HUES48 (cell line): ENCODE measurements around the gene CFAP99.
A peak's percentile ranks its signal among the peaks of the same experiment; 100 is the strongest.
"Not testable (repeated sequence)": the region's sequence is repeated elsewhere in the genome, so short reads cannot be mapped to it uniquely, and the experiment has no call there.

Experiments used
- H3K27ac ChIP-seq: one replicate; pipeline ENCODE4 v1.7.0; 2013; ENCODE audit warnings: low read depth, low read length, inconsistent platforms
- H3K27me3 ChIP-seq: 2 replicates; pipeline ENCODE4 v1.6.1; 2013; ENCODE audit warnings: mild to moderate bottlenecking, low read length; ENCODE audit not compliant: control insufficient read depth, insufficient read depth
- H3K36me3 ChIP-seq: 2 replicates; pipeline ENCODE4 v1.6.1; 2013; ENCODE audit warnings: low read length; ENCODE audit not compliant: control insufficient read depth, insufficient read depth
- H3K4me1 ChIP-seq: 2 replicates; pipeline ENCODE4 v1.6.1; 2013; ENCODE audit warnings: mild to moderate bottlenecking, low read length; ENCODE audit not compliant: control insufficient read depth, insufficient read depth
- H3K4me3 ChIP-seq: 2 replicates; pipeline ENCODE4 v1.5.1; 2013; ENCODE audit warnings: mild to moderate bottlenecking, low read depth, low read length
- H3K9ac ChIP-seq: 2 replicates; pipeline ENCODE4 v1.6.1; 2013; ENCODE audit warnings: mild to moderate bottlenecking, low read depth, low read length, moderate library complexity
- H3K9me3 ChIP-seq: 2 replicates; pipeline ENCODE4 v1.6.1; 2013; ENCODE audit warnings: low read length; ENCODE audit not compliant: control insufficient read depth, insufficient read depth

The CFAP99 gene

GRCh38 chr4:2465544-2465943, 46.8 kb downstream of the CFAP99 start:
- not testable (repeated sequence) for H3K9ac ChIP-seq, H3K9me3 ChIP-seq, H3K4me3 ChIP-seq, H3K36me3 ChIP-seq, H3K27ac ChIP-seq
- peaks cover 23% of the 10 kb centered on the region for H3K27me3 ChIP-seq
- peaks cover 17% of the 10 kb centered on the region for H3K4me1 ChIP-seq

GRCh38 chr4:2468456-2469191, 49.9 kb downstream of the CFAP99 start, which contains the start of gene RNF4:
Gene RNF4, plus strand, starts transcription at chr4:2469106. Its CDS starts 21,388 bp downstream, at chr4:2490494.
- H3K36me3 ChIP-seq: peaks cover 23% of the 10 kb centered on the region
- H3K9me3 ChIP-seq: no peaks in the 10 kb centered on the region
- H3K4me1 ChIP-seq: peaks cover 10% of the 10 kb centered on the region; the same call in 1 of the 2 replicates
- peak within 1 kb of the TSS; percentile 83 for H3K9ac ChIP-seq
- H3K4me3 ChIP-seq: peak within 1 kb of the TSS; percentile 81
- 0 out of 2 replicates have a peak, but pooled peaks cover 2% of the 10 kb centered on the region for H3K27me3 ChIP-seq
- peak within 1 kb of the TSS; percentile 89 for H3K27ac ChIP-seq

- Histone ChIP-seq H3K9ac (peak overlapping the region; percentile 81), H3K27ac (peak overlapping the region; percentile 89), H3K27me3 (no peaks in the 10 kb centered on the region), H3K4me1 (peaks cover 10% of the 10 kb centered on the region; the same call in 1 of the 2 replicates), H3K9me3 (no peaks in the 10 kb centered on the region), H3K4me3 (peak overlapping the region; percentile 81), H3K36me3 (peaks cover 28% of the 10 kb centered on the region)
These were observed 50.6 kb downstream of the CFAP99 start for GRCh38 chr4:2469192-2469984.

GRCh38 chr4:2470791-2471190, 52.0 kb downstream of the CFAP99 start:
- Histone ChIP-seq H3K27me3 (no peaks in the 10 kb centered on the region), H3K4me1 (peaks cover 13% of the 10 kb centered on the region), H3K36me3 (peaks cover 30% of the 10 kb centered on the region), H3K4me3 (peak overlapping the region; percentile 81), H3K9ac (no peak overlapping the region), H3K9me3 (no peaks in the 10 kb centered on the region), H3K27ac (no peak overlapping the region)

GRCh38 chr4:2472187-2472586, 53.4 kb downstream of the CFAP99 start:
- no peak overlapping the region for H3K4me3 ChIP-seq
- peaks cover 13% of the 10 kb centered on the region for H3K4me1 ChIP-seq
- no peaks in the 10 kb centered on the region for H3K9me3 ChIP-seq
- H3K9ac ChIP-seq: no peak overlapping the region
- H3K27me3 ChIP-seq: no peaks in the 10 kb centered on the region
- no peak overlapping the region for H3K27ac ChIP-seq
- H3K36me3 ChIP-seq: peaks cover 35% of the 10 kb centered on the region

GRCh38 chr4:2478229-2478628, 59.5 kb downstream of the CFAP99 start:
- peaks cover 15% of the 10 kb centered on the region for H3K36me3 ChIP-seq
- peaks cover 24% of the 10 kb centered on the region for H3K4me1 ChIP-seq
- no peak overlapping the region for H3K4me3 ChIP-seq

GRCh38 chr4:2480649-2481048, 61.9 kb downstream of the CFAP99 start:
- no peak overlapping the region for H3K9ac ChIP-seq
- H3K4me3 ChIP-seq: no peak overlapping the region
- H3K27me3 ChIP-seq: no peaks in the 10 kb centered on the region
- H3K4me1 ChIP-seq: peaks cover 31% of the 10 kb centered on the region
- H3K9me3 ChIP-seq: no peaks in the 10 kb centered on the region
- peaks cover 9% of the 10 kb centered on the region for H3K36me3 ChIP-seq
- no peak overlapping the region for H3K27ac ChIP-seq

More at GRCh38 chr4:2478229-2478628, 59.5 kb downstream of the CFAP99 start:
- H3K27ac ChIP-seq: no peak overlapping the region
- H3K9me3 ChIP-seq: no peaks in the 10 kb centered on the region
- no peak overlapping the region for H3K9ac ChIP-seq
- H3K27me3 ChIP-seq: no peaks in the 10 kb centered on the region

- H3K36me3 ChIP-seq: peaks cover 4% of the 10 kb centered on the region
- H3K4me3 ChIP-seq: no peak overlapping the region
- H3K9ac ChIP-seq: no peak overlapping the region
- no peaks in the 10 kb centered on the region for H3K27me3 ChIP-seq
- no peak overlapping the region for H3K27ac ChIP-seq
- peaks cover 30% of the 10 kb centered on the region for H3K4me1 ChIP-seq
- H3K9me3 ChIP-seq: no peaks in the 10 kb centered on the region
These were observed 63.4 kb downstream of the CFAP99 start for GRCh38 chr4:2482192-2482591.

GRCh38 chr4:2482693-2483092, 63.9 kb downstream of the CFAP99 start:
- no peaks in the 10 kb centered on the region for H3K9me3 ChIP-seq
- peaks cover 27% of the 10 kb centered on the region for H3K4me1 ChIP-seq
- H3K27me3 ChIP-seq: no peaks in the 10 kb centered on the region
- peaks cover 4% of the 10 kb centered on the region for H3K36me3 ChIP-seq
- H3K9ac ChIP-seq: no peak overlapping the region
- H3K27ac ChIP-seq: no peak overlapping the region
- H3K4me3 ChIP-seq: no peak overlapping the region

- Histone ChIP-seq H3K9me3 (no peaks in the 10 kb centered on the region), H3K9ac (no peak overlapping the region), H3K4me3 (no peak overlapping the region), H3K36me3 (peaks cover 4% of the 10 kb centered on the region), H3K27me3 (no peaks in the 10 kb centered on the region), H3K27ac (no peak overlapping the region), H3K4me1 (peaks cover 21% of the 10 kb centered on the region)
These were observed 64.5 kb downstream of the CFAP99 start for GRCh38 chr4:2483237-2483636.

- H3K4me1 ChIP-seq: peaks cover 22% of the 10 kb centered on the region
- H3K27ac ChIP-seq: no peak overlapping the region
- no peaks in the 10 kb centered on the region for H3K27me3 ChIP-seq
- H3K9me3 ChIP-seq: no peaks in the 10 kb centered on the region
- peaks cover 7% of the 10 kb centered on the region for H3K36me3 ChIP-seq
- no peak overlapping the region for H3K9ac ChIP-seq
- H3K4me3 ChIP-seq: no peak overlapping the region
These were observed 65.4 kb downstream of the CFAP99 start for GRCh38 chr4:2484185-2484584.
